Measurements from ENCODE around the gene SGIP1. TPM values are rescaled to one million over a fixed set of nuclear protein-coding genes. Genes with fewer than 3 reads are reported as not detected.

SGIP1 gene
- total and polyA plus RNA-seq, 2 experiments from 2014 or later = 2.4 to 6.1 TPM

DNA sequence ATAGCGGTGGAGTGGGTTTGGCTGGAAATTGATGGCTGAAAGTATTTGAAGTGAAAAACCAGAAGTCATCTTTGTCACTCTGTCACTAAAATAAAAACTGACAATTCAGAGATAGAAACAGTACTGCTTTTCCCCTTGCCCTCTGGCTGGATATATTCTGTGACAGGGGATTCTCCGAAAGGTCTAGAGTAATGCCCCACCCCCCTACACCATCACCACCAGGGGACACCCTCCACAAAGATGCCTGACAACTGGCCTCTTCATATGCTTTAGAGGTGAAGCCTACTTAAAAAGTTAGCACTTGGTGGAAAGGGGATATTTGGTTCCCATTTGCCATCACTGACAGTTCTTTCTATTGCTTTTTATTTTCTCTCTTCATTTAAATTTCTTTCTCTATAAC lies 73.5 kb downstream of the SGIP1 start:
- H3K9me2 ChIP-seq (ENCODE audit: insufficient read depth) = no peaks in the 10 kb centered on the region
- H4K20me1 ChIP-seq (replicated peaks; ENCODE audit: insufficient read depth) = no peaks in the 10 kb centered on the region
- no peak overlapping the region for H3K27ac Mint-ChIP-seq
- H3F3A ChIP-seq (replicated peaks; ENCODE audit: low read depth) = no peaks in the 10 kb centered on the region
- no peak overlapping the region for H3K27ac ChIP-seq (ENCODE audit: low read depth)
- no peak overlapping the region for H3K4me3 Mint-ChIP-seq
- no peaks in the 10 kb centered on the region for H3K4me1 ChIP-seq (ENCODE audit: insufficient read depth)
- no peaks in the 10 kb centered on the region for H3K36me3 Mint-ChIP-seq (ENCODE audit: low read depth)
- H3K36me3 ChIP-seq (ENCODE audit: insufficient read depth) = no peaks in the 10 kb centered on the region
- no peak overlapping the region for H3K4me3 ChIP-seq
- H3K9me3 Mint-ChIP-seq = no peaks in the 10 kb centered on the region
- TF ChIP-seq CREB1 (CRISPR knock-in tag; IDR thresholded peaks at IDR 0.05; ENCODE audit: low read depth) = no peak
- TF ChIP-seq, protein P1, sequence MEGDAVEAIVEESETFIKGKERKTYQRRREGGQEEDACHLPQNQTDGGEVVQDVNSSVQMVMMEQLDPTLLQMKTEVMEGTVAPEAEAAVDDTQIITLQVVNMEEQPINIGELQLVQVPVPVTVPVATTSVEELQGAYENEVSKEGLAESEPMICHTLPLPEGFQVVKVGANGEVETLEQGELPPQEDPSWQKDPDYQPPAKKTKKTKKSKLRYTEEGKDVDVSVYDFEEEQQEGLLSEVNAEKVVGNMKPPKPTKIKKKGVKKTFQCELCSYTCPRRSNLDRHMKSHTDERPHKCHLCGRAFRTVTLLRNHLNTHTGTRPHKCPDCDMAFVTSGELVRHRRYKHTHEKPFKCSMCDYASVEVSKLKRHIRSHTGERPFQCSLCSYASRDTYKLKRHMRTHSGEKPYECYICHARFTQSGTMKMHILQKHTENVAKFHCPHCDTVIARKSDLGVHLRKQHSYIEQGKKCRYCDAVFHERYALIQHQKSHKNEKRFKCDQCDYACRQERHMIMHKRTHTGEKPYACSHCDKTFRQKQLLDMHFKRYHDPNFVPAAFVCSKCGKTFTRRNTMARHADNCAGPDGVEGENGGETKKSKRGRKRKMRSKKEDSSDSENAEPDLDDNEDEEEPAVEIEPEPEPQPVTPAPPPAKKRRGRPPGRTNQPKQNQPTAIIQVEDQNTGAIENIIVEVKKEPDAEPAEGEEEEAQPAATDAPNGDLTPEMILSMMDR (conservative IDR thresholded peaks at IDR 0.05; ENCODE audit: low read depth in 2 of 2) = peak; percentile 59 to 79
- ATAC-seq = peak; percentile 93
- no peak overlapping the region for H2AFZ ChIP-seq
- no peaks in the 10 kb centered on the region for H3K79me2 ChIP-seq (replicated peaks; ENCODE audit: insufficient read depth)
- no peaks in the 10 kb centered on the region for H3K27me3 Mint-ChIP-seq (ENCODE audit: insufficient read depth, low read depth, poor library complexity)
- H3K27me3 ChIP-seq (ENCODE audit: insufficient read depth) = no peaks in the 10 kb centered on the region
- no peak overlapping the region for H3K4me2 ChIP-seq
- no peaks in the 10 kb centered on the region for H3K4me1 Mint-ChIP-seq
- DNase-seq (ENCODE audit: low spot score) = peak; percentile 62

DNA sequence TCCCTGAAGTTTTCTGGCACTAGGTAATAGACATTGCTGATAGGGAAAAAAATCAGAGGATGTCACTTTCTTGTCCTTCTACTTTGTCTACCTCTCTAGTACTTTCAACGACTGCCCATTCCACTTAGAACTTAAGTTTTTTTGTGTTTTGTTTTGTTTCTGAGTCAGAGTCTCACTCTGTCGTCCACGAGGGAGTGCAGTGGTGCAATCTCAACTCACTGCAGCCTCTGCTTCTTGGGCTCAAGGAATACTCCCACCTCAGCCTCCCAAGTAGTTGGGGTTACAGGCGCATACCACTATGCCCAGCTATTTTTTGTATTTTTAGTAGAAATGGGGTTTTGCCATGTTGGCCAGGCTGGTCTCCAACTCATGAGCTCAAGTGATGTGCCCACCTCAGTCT lies 79.2 kb downstream of the SGIP1 start:
- Histone ChIP-seq H3K4me2 (no peak overlapping the region), H3K36me3 (ENCODE audit: insufficient read depth) (no peaks in the 10 kb centered on the region), H3K27ac (ENCODE audit: low read depth) (no peak overlapping the region), H3K27me3 (ENCODE audit: insufficient read depth) (no peaks in the 10 kb centered on the region), H3K9me2 (ENCODE audit: insufficient read depth) (no peaks in the 10 kb centered on the region), H3F3A (replicated peaks; ENCODE audit: low read depth) (no peaks in the 10 kb centered on the region), H3K4me1 (ENCODE audit: insufficient read depth) (no peaks in the 10 kb centered on the region), H3K79me2 (replicated peaks; ENCODE audit: insufficient read depth) (no peaks in the 10 kb centered on the region), H4K20me1 (replicated peaks; ENCODE audit: insufficient read depth) (no peaks in the 10 kb centered on the region), H3K4me3 (no peak overlapping the region), H2AFZ (no peak overlapping the region)
- H3K9me3 Mint-ChIP-seq = no peaks in the 10 kb centered on the region
- ATAC-seq (no peak), DNase-seq (ENCODE audit: low spot score) (no peak)
- H3K27me3 Mint-ChIP-seq (ENCODE audit: insufficient read depth, low read depth, poor library complexity) = no peaks in the 10 kb centered on the region
- no peak overlapping the region for H3K27ac Mint-ChIP-seq
- no peaks in the 10 kb centered on the region for H3K4me1 Mint-ChIP-seq
- no peaks in the 10 kb centered on the region for H3K36me3 Mint-ChIP-seq (ENCODE audit: low read depth)
- H3K4me3 Mint-ChIP-seq = no peak overlapping the region
- TF ChIP-seq STAT1 (IDR thresholded peaks at IDR 0.05; ENCODE audit: unreplicated experiment) (no peak), ZNF331 (CRISPR knock-in tag; IDR thresholded peaks at IDR 0.05; ENCODE audit: low read depth) (no peak), ZNF114 (CRISPR knock-in tag; IDR thresholded peaks at IDR 0.05) (no peak), POLR2AphosphoS5 (IDR thresholded peaks at IDR 0.05; ENCODE audit: low read depth) (no peak), EZH2phosphoT487 (IDR thresholded peaks at IDR 0.05; ENCODE audit: unreplicated experiment) (no peak), CREB1 (CRISPR knock-in tag; IDR thresholded peaks at IDR 0.05; ENCODE audit: low read depth) (no peak), NANOG (IDR thresholded peaks at IDR 0.05; ENCODE audit: borderline replicate concordance) (no peak), EZH2 (IDR thresholded peaks at IDR 0.05; ENCODE audit: low read depth, unreplicated experiment) (no peak)
- TF ChIP-seq, protein P2, sequence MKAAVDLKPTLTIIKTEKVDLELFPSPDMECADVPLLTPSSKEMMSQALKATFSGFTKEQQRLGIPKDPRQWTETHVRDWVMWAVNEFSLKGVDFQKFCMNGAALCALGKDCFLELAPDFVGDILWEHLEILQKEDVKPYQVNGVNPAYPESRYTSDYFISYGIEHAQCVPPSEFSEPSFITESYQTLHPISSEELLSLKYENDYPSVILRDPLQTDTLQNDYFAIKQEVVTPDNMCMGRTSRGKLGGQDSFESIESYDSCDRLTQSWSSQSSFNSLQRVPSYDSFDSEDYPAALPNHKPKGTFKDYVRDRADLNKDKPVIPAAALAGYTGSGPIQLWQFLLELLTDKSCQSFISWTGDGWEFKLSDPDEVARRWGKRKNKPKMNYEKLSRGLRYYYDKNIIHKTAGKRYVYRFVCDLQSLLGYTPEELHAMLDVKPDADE (IDR thresholded peaks at IDR 0.05) = no peak
- TF ChIP-seq, protein P3, sequence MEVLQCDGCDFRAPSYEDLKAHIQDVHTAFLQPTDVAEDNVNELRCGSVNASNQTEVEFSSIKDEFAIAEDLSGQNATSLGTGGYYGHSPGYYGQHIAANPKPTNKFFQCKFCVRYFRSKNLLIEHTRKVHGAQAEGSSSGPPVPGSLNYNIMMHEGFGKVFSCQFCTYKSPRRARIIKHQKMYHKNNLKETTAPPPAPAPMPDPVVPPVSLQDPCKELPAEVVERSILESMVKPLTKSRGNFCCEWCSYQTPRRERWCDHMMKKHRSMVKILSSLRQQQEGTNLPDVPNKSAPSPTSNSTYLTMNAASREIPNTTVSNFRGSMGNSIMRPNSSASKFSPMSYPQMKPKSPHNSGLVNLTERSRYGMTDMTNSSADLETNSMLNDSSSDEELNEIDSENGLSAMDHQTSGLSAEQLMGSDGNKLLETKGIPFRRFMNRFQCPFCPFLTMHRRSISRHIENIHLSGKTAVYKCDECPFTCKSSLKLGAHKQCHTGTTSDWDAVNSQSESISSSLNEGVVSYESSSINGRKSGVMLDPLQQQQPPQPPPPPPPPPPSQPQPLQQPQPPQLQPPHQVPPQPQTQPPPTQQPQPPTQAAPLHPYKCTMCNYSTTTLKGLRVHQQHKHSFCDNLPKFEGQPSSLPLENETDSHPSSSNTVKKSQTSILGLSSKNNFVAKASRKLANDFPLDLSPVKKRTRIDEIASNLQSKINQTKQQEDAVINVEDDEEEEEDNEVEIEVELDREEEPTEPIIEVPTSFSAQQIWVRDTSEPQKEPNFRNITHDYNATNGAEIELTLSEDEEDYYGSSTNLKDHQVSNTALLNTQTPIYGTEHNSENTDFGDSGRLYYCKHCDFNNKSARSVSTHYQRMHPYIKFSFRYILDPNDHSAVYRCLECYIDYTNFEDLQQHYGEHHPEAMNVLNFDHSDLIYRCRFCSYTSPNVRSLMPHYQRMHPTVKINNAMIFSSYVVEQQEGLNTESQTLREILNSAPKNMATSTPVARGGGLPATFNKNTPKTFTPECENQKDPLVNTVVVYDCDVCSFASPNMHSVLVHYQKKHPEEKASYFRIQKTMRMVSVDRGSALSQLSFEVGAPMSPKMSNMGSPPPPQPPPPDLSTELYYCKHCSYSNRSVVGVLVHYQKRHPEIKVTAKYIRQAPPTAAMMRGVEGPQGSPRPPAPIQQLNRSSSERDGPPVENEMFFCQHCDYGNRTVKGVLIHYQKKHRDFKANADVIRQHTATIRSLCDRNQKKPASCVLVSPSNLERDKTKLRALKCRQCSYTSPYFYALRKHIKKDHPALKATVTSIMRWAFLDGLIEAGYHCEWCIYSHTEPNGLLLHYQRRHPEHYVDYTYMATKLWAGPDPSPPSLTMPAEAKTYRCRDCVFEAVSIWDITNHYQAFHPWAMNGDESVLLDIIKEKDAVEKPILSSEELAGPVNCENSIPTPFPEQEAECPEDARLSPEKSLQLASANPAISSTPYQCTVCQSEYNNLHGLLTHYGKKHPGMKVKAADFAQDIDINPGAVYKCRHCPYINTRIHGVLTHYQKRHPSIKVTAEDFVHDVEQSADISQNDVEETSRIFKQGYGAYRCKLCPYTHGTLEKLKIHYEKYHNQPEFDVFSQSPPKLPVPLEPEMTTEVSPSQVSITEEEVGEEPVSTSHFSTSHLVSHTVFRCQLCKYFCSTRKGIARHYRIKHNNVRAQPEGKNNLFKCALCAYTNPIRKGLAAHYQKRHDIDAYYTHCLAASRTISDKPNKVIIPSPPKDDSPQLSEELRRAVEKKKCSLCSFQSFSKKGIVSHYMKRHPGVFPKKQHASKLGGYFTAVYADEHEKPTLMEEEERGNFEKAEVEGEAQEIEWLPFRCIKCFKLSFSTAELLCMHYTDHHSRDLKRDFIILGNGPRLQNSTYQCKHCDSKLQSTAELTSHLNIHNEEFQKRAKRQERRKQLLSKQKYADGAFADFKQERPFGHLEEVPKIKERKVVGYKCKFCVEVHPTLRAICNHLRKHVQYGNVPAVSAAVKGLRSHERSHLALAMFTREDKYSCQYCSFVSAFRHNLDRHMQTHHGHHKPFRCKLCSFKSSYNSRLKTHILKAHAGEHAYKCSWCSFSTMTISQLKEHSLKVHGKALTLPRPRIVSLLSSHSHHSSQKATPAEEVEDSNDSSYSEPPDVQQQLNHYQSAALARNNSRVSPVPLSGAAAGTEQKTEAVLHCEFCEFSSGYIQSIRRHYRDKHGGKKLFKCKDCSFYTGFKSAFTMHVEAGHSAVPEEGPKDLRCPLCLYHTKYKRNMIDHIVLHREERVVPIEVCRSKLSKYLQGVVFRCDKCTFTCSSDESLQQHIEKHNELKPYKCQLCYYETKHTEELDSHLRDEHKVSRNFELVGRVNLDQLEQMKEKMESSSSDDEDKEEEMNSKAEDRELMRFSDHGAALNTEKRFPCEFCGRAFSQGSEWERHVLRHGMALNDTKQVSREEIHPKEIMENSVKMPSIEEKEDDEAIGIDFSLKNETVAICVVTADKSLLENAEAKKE (CRISPR knock-in tag; IDR thresholded peaks at IDR 0.05) = no peak

Data from GM23338 (cell line).